ENCODE data around the gene ABAT.
"Not testable (repeated sequence)": the region's sequence is repeated elsewhere in the genome, so short reads cannot be mapped to it uniquely, and the experiment has no call there.

GRCh38 chr16:8803733-8804132 lies 129.3 kb downstream of the ABAT start:
- not testable (repeated sequence) for TF ChIP-seq CTCF (conservative IDR thresholded peaks at IDR 0.05; ENCODE audit: low read depth, low read length); EZH2 (IDR thresholded peaks at IDR 0.05; ENCODE audit: borderline replicate concordance, low read depth, low read length, poor library complexity, severe bottlenecking)
